Upper lobe of left lung (tissue), 4 donors: Measurements from ENCODE around the gene ADAMTS10.

ENCODE experiments used
- EP300 ChIP-seq, 4 donors: sonication (generic); formaldehyde crosslinking; IDR thresholded peaks; one replicate each; pipeline ENCODE4 v1.5.1; 2017; ENCODE audit warnings: antibody characterized with exemption in 4 of 4, control low read depth in 2 of 4
- POLR2A ChIP-seq, 4 donors: fragments of 450-650 bp; IDR thresholded peaks; one replicate each; pipeline ENCODE4 v1.5.1; 2016 to 2017; ENCODE audit warnings: antibody characterized with exemption in 4 of 4, mild to moderate bottlenecking in 2 of 4
- POLR2AphosphoS5 ChIP-seq, 2 donors: sonication (generic); formaldehyde crosslinking; IDR thresholded peaks; one replicate each; pipeline ENCODE4 v1.5.1; 2017; ENCODE audit warnings: antibody characterized with exemption in 2 of 2
- TF ChIP-seq, protein P1 (sequence below), 6 experiments: fragments of 450-650 bp in 4 of 6; fragments of 200-600 bp in 2 of 6; sonication (generic) in 2 of 6; IDR thresholded peaks; one replicate each; pipeline ENCODE4 v1.5.1; 2016 to 2019; ENCODE audit warnings: antibody characterized with exemption in 6 of 6

DNA sequence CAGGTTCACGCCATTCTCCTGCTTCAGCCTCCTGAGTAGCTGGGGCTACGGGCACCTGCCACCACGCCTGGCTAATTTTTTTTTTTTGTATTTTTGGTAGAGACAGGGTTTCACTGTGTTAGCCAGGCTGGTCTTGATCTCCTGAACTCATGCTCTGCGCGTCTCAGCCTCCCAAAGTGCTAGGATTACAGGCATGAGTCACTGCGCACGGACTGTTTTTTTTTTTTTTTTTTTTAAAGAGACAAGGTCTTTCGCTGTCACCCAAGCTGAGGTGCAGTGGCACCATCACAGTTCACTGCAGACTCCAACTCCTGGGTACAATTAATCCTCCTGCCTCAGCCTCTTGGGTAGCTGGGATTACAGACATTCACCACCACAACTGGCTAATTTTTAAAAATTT is 8.2 kb upstream of the ADAMTS10 start:
- TF ChIP-seq, protein P1, sequence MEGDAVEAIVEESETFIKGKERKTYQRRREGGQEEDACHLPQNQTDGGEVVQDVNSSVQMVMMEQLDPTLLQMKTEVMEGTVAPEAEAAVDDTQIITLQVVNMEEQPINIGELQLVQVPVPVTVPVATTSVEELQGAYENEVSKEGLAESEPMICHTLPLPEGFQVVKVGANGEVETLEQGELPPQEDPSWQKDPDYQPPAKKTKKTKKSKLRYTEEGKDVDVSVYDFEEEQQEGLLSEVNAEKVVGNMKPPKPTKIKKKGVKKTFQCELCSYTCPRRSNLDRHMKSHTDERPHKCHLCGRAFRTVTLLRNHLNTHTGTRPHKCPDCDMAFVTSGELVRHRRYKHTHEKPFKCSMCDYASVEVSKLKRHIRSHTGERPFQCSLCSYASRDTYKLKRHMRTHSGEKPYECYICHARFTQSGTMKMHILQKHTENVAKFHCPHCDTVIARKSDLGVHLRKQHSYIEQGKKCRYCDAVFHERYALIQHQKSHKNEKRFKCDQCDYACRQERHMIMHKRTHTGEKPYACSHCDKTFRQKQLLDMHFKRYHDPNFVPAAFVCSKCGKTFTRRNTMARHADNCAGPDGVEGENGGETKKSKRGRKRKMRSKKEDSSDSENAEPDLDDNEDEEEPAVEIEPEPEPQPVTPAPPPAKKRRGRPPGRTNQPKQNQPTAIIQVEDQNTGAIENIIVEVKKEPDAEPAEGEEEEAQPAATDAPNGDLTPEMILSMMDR (IDR thresholded peaks at IDR 0.05) = no peak
- TF ChIP-seq POLR2AphosphoS5 (IDR thresholded peaks at IDR 0.05) = no peak
- TF ChIP-seq EP300 (IDR thresholded peaks at IDR 0.05) = no peak
- TF ChIP-seq POLR2A (IDR thresholded peaks at IDR 0.05) = no peak
